ENCODE measurements around the gene ROS1. TPM values are rescaled to one million over a fixed set of nuclear protein-coding genes. Genes with fewer than 3 reads are reported as not detected.
"Not testable (repeated sequence)": the region's sequence is repeated elsewhere in the genome, so short reads cannot be mapped to it uniquely, and the experiment has no call there.

Gene ROS1
- not detected for total RNA-seq

DNA sequence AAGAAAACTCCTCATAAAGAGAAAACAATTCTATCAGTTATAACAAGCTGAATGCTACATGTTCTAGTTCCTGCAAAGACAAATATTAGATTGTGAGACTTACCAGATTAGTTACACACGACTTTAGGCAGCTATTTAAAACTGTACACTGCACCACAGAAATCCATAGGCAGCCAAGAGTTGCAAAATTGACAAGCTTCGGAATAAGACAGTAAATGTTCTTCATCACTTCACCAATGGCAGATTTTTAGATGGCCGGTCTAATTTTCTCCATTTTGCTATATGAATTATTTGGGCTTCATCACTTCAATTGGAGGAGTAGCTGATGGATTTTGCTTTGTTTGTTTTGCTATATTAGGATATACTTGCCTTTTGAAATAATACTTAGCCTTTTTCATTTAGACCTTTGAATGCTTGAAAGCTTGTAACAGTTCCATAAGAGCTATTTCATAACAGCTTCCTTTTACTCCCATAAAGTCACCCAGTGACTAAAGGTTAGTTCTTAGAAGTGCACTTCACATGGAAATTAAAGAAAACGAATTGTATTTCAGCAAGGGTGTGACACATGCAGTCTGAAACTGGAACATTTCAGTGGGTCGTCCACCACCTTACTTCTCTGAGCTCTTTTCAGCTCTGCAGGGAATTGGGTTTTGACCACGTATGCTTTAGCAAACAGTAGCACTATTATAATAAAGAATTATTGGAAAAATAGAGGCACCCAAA lies at the start of gene ROS1:
ROS1 (minus strand) TSS at position 512 of the 723 bp plus-strand sequence; CDS start at position 226, 286 bp downstream.
- H3K36me3 Mint-ChIP-seq (ENCODE audit: insufficient read depth in 2 of 2), result no peaks in the 10 kb centered on the region
- no peaks in the 10 kb centered on the region for H3K9me3 Mint-ChIP-seq
- H3K27ac Mint-ChIP-seq, result no peak within 1 kb of the TSS

DNA sequence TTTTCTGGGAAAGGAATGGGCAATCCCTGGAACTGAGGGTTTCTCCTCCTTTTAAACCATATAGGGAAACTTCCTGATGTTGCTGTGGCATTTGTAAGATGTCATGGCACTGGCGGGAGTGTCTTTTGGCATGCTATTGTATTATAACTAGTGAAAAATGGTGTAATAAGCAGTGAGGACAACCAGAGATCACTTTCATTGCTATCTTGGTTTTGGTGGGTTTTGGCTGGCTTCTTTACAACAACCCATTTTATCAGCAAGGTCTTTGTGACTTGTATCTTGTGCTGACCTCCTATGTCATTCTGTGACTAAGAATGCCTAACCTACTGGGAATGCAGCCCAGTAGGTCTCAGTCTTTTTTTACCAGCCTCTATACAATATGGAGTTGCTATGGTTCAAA lies 47.7 kb upstream of the ROS1 start:
- ATAC-seq (replicated peaks in 1 of 2) (no peak), DNase-seq (no peak)
- H3K9me3 Mint-ChIP-seq, result no peaks in the 10 kb centered on the region
- H3K27me3 Mint-ChIP-seq (ENCODE audit: low read depth), result peaks cover 45% of the 10 kb centered on the region
- H3K27ac Mint-ChIP-seq, result no peak overlapping the region
- peaks cover 4% of the 10 kb centered on the region for H3K4me1 Mint-ChIP-seq (ENCODE audit: low read depth)
- H3K4me3 Mint-ChIP-seq, result no peak overlapping the region
- H3K36me3 Mint-ChIP-seq (ENCODE audit: insufficient read depth in 2 of 2), result no peaks in the 10 kb centered on the region

More for the DNA sequence above, at the start of gene ROS1:
- no peak for ATAC-seq (replicated peaks in 1 of 2)
- peaks cover 36% of the 10 kb centered on the region for H3K27me3 Mint-ChIP-seq (ENCODE audit: low read depth)
- H3K4me1 Mint-ChIP-seq (ENCODE audit: low read depth), result no peaks in the 10 kb centered on the region
- no peak for DNase-seq
- H3K4me3 Mint-ChIP-seq, result no peak within 1 kb of the TSS

DNA sequence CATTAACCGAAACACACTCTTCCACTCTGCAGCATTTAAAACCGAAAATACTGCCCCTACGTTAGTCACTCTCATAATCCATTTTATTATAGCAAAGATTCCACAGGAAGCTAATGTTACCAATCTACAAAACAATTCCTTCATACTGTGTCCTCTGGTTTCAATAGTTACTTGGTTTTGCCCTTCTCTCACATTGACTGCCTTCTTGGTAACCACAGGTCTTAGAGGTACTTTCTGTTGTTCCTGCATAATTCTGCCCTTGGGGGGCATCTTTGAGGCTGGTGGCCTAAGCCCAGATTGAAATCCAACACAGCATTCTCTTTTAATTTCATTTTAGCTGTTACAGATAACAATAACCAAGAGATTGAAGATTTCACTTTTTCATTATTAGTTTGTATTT lies 46.9 kb upstream of the ROS1 start:
- ATAC-seq (replicated peaks in 1 of 2) (no peak), DNase-seq (no peak)
- no peak overlapping the region for H3K4me3 Mint-ChIP-seq
- peaks cover 45% of the 10 kb centered on the region for H3K27me3 Mint-ChIP-seq (ENCODE audit: low read depth)
- H3K9me3 Mint-ChIP-seq, result no peaks in the 10 kb centered on the region
- no peak overlapping the region for H3K27ac Mint-ChIP-seq
- H3K36me3 Mint-ChIP-seq (ENCODE audit: insufficient read depth in 2 of 2), result no peaks in the 10 kb centered on the region
- H3K4me1 Mint-ChIP-seq (ENCODE audit: low read depth), result peaks cover 4% of the 10 kb centered on the region

DNA sequence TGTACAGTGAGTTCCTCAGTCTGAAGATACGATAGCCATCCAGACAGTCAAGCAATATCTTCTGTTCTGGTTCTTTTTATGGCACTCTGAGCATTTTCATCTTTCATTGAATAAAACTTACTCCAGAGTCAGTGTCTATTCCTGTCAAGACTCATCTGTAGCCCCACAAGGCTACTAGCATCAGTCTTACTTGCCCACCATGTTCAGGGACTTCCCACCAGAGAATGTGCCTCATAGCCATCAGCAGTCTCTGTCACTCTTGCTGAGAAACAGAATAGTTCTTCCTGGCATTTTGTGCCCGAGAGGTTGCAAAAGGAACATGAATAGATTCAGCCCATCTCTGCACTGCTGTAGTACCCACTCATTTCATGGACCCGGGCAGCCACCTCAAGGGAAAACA lies 44.0 kb upstream of the ROS1 start:
- peaks cover 16% of the 10 kb centered on the region for H3K4me1 Mint-ChIP-seq (ENCODE audit: low read depth)
- H3K27me3 Mint-ChIP-seq (ENCODE audit: low read depth), result peaks cover 51% of the 10 kb centered on the region
- no peak for DNase-seq
- no peak overlapping the region for H3K4me3 Mint-ChIP-seq
- no peaks in the 10 kb centered on the region for H3K9me3 Mint-ChIP-seq
- H3K27ac Mint-ChIP-seq, result no peak overlapping the region
- no peaks in the 10 kb centered on the region for H3K36me3 Mint-ChIP-seq (ENCODE audit: insufficient read depth in 2 of 2)
- no peak for ATAC-seq (replicated peaks in 1 of 2)

DNA sequence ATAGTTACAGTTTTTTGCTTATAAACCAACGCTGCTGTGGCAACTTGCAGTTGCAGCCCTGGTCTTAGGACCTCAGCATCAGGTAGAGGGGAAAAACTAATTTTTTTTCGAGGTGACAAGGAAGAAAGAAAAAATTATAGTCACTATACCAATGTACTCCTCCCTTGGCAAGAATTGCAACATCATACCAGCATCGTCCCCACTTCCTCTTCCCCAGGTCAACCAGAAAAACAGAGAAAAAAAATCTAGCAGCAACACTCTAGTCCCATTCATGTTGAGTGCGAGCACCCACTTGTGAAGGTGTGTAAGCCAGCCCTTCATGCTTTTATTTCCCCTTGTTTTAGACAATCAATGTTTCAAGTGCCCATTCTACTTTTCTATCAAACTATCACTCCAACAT lies 43.6 kb upstream of the ROS1 start:
- Mint-ChIP-seq H3K4me3 (no peak overlapping the region), H3K36me3 (ENCODE audit: insufficient read depth in 2 of 2) (no peaks in the 10 kb centered on the region), H3K9me3 (no peaks in the 10 kb centered on the region), H3K27me3 (ENCODE audit: low read depth) (peaks cover 51% of the 10 kb centered on the region), H3K27ac (no peak overlapping the region), H3K4me1 (ENCODE audit: low read depth) (peaks cover 20% of the 10 kb centered on the region)
- no peak for DNase-seq
- ATAC-seq (replicated peaks in 1 of 2), result no peak

DNA sequence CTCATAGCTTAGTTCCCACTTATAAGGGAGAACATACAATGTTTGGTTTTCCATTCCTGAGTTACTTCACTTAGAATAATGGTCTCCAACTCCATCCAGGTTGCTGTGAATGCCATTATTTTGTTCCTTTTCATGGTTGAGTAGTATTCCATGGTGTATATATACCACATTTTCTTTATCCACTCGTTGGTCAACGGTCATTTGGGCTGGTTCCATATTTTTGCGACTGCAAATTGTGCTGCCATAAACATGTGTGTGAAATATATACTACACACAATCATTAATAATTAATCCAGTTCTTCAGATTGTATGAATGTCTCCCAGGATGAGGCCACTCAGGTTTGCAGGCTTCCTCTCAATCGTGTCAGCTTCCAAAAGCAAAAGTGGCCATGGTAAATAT lies 42.8 kb upstream of the ROS1 start:
- not testable (repeated sequence) for H3K9me3 Mint-ChIP-seq; DNase-seq; H3K4me3 Mint-ChIP-seq; ATAC-seq (replicated peaks in 1 of 2); H3K27ac Mint-ChIP-seq; H3K36me3 Mint-ChIP-seq (ENCODE audit: insufficient read depth in 2 of 2)
- H3K27me3 Mint-ChIP-seq (ENCODE audit: low read depth), result peaks cover 45% of the 10 kb centered on the region
- H3K4me1 Mint-ChIP-seq (ENCODE audit: low read depth), result peaks cover 29% of the 10 kb centered on the region

DNA sequence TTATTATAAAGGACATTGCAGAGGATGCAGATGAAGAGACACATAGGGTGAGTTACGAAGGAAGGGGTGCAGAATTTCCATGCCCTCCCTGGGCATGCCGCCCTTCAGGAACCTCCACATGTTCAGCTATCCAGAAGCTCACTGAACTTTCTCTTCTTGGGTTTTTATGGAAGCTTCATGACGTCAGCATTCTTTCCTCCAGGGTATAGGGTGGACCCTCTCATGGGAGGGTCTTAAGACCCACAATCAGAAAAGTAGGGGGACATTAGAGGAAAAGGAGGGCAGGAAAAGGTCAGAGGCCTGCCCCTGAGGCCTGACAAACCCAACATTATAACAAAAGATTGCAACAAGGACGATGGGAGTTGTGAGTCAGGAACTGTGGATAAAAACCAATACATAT lies 42.1 kb upstream of the ROS1 start:
- no peak for ATAC-seq (replicated peaks in 1 of 2)
- peaks cover 32% of the 10 kb centered on the region for H3K4me1 Mint-ChIP-seq (ENCODE audit: low read depth)
- no peaks in the 10 kb centered on the region for H3K36me3 Mint-ChIP-seq (ENCODE audit: insufficient read depth in 2 of 2)
- no peak for DNase-seq
- H3K27ac Mint-ChIP-seq, result no peak overlapping the region
- no peaks in the 10 kb centered on the region for H3K9me3 Mint-ChIP-seq
- H3K4me3 Mint-ChIP-seq, result no peak overlapping the region
- peaks cover 43% of the 10 kb centered on the region for H3K27me3 Mint-ChIP-seq (ENCODE audit: low read depth)

DNA sequence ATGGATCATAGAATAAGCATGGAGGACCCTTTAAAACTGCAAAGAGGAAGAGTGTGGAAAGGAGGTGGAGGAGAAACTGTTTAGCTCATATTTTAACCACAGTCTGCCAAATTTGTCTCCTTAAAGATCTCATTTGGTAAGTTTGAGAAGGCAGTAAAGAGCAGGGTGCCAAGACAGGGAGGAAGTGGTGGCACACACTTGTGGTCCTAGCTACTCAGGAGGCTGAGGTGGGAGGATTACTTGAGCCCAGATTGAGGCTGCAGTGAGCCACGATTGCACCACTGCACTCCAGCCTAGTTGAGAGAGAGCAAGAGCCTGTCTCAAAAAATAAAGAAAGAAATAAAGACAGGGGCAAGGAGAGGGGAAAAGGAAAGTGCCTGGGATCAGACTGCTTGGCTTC lies 39.9 kb upstream of the ROS1 start:
- H3K9me3 Mint-ChIP-seq, result no peaks in the 10 kb centered on the region
- peaks cover 41% of the 10 kb centered on the region for H3K27me3 Mint-ChIP-seq (ENCODE audit: low read depth)
- peaks cover 27% of the 10 kb centered on the region for H3K4me1 Mint-ChIP-seq (ENCODE audit: low read depth)
- no peak overlapping the region for H3K4me3 Mint-ChIP-seq
- no peaks in the 10 kb centered on the region for H3K36me3 Mint-ChIP-seq (ENCODE audit: insufficient read depth in 2 of 2)
- no peak overlapping the region for H3K27ac Mint-ChIP-seq
- DNase-seq (peak in 1 of 2 donors; percentile 9), ATAC-seq (replicated peaks in 1 of 2) (peak in 1 of 2 donors; percentile 18)

DNA sequence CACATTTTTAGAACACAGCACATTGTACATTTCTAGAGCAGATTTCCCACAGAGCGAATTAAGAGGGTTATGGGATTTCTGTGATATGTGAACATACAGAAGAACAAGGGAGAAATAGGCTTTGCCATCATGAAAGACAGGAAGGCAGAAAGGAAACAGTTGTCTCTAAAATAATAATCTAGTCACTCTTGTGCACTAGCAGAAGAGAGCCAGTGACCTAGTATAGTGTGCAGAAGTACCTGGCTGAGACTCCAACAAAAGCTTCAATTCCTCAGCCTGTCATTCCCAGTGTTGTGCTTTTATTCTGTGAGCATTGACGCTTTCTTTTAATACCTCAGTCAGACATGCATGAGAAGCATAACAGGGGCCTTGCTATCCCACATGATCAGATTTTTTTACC lies 39.0 kb upstream of the ROS1 start:
- Mint-ChIP-seq H3K36me3 (ENCODE audit: insufficient read depth in 2 of 2) (no peaks in the 10 kb centered on the region), H3K9me3 (no peaks in the 10 kb centered on the region), H3K4me3 (no peak overlapping the region), H3K27me3 (ENCODE audit: low read depth) (peaks cover 33% of the 10 kb centered on the region), H3K4me1 (ENCODE audit: low read depth) (peaks cover 29% of the 10 kb centered on the region), H3K27ac (no peak overlapping the region)
- DNase-seq (no peak), ATAC-seq (replicated peaks in 1 of 2) (peak in 1 of 2 donors; percentile 22)

DNA sequence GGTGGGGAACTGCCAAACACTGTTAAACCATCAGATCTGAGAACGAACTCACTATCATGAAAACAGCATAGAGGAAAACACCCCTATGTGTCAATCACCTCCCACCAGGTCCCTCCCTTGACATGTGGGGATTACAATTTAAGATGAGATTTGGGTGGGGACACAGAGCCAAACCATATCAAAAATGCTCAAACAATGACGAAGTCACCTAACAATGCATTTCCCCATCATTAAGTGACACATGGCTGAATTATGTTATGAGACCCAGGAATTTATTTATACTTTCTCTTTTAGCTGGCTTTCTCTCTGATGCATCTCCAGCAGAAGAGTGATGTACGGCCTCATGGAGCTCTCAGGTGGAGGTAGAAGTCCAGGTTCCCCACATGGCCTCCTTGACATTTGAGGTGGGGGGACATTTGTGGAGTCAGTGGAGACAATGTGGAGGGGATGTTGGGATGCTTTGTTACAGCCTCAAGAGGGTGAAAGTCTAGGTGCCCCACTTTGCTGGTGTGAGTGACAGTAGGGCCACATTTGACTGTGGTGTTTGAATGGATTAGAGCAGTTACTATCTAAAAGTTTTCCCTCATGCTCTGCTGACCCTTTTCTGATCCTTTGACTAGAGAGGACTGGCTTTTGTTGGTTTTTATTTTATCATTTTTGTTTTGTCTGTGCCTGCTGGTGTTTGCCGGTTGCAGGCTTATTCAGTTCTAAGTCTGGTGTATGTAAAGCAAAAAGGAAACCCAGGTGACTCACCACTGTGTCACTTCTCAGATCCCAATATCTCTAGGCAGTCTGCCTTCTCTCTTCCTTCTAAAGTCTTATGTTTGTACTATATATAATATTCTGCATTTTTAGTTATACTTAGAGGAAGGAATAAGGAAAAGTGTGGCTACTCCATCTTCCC lies 38.3 kb upstream of the ROS1 start:
- peaks cover 31% of the 10 kb centered on the region for H3K27me3 Mint-ChIP-seq (ENCODE audit: low read depth)
- no peaks in the 10 kb centered on the region for H3K36me3 Mint-ChIP-seq (ENCODE audit: insufficient read depth in 2 of 2)
- H3K27ac Mint-ChIP-seq, result no peak overlapping the region
- DNase-seq (peak; percentile 39 to 40), ATAC-seq (replicated peaks in 1 of 2) (peak; percentile 96 to 98)
- H3K4me1 Mint-ChIP-seq (ENCODE audit: low read depth), result peaks cover 32% of the 10 kb centered on the region
- H3K4me3 Mint-ChIP-seq, result peak overlapping the region; percentile 68 to 73
- no peaks in the 10 kb centered on the region for H3K9me3 Mint-ChIP-seq

DNA sequence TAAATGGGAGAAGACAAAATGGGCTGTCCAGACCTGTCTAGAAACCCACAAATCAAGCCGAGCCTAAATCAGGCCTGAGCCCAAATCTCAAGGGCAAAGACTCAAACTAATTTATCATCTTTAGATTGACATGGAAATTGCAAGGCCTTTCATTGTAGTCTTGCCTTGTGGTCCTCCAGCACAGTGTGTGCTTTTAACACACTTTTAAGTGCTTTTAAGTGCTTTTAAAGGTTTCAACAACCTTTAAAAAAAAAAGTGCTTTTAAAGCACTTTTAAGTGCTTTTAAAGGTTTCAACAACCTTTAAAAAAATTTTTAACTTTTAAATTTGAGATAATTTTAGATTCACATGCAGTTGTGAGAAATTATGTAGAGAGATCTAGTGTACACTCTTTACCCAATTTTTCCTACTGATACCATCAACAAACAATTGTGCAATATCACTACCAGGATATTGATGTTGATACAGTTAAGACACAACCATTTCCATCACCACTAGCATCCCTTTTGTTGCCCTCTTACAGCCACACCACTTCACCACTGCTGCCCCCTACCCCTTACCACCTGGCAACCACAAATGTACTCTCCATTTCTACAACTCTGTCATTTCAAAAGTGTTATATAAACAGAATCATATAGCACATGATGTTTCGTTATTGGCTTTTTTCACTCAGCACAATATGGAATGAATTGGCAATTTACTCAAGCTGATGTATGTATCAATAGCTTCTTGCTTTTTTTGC lies 33.6 kb upstream of the ROS1 start:
- no peak for ATAC-seq (replicated peaks in 1 of 2)

DNA sequence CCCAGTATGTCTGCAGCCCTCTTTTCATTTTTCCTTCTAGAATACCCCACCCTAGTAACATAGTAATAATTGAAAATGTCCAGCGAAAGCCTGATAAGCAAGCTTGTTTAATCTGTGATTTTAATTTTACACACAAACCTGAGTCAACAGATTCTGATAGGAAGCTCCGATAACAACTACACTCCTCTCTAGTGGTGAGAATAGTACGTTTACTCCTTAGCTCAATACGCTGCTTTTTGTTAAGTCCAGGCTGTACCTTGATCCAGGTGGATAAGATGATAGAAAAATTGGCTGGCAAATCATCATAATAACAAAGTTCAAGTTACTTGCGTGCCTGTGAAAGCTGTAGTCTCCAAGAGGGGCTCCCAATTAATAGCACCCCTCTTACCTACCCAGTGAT lies 31.3 kb upstream of the ROS1 start:
- Mint-ChIP-seq H3K9me3 (no peaks in the 10 kb centered on the region), H3K36me3 (ENCODE audit: insufficient read depth in 2 of 2) (no peaks in the 10 kb centered on the region), H3K27ac (no peak overlapping the region), H3K27me3 (ENCODE audit: low read depth) (peaks cover 7% of the 10 kb centered on the region), H3K4me3 (no peak overlapping the region), H3K4me1 (ENCODE audit: low read depth) (peaks cover 5% of the 10 kb centered on the region)
- ATAC-seq (replicated peaks in 1 of 2) (no peak), DNase-seq (no peak)

More for the DNA sequence above, 33.6 kb upstream of the ROS1 start:
- Mint-ChIP-seq H3K27me3 (ENCODE audit: low read depth) (peaks cover 7% of the 10 kb centered on the region), H3K36me3 (ENCODE audit: insufficient read depth in 2 of 2) (no peaks in the 10 kb centered on the region), H3K4me3 (no peak overlapping the region), H3K4me1 (ENCODE audit: low read depth) (peaks cover 16% of the 10 kb centered on the region), H3K27ac (no peak overlapping the region), H3K9me3 (no peaks in the 10 kb centered on the region)
- DNase-seq, result peak in 1 of 2 donors; percentile 12

DNA sequence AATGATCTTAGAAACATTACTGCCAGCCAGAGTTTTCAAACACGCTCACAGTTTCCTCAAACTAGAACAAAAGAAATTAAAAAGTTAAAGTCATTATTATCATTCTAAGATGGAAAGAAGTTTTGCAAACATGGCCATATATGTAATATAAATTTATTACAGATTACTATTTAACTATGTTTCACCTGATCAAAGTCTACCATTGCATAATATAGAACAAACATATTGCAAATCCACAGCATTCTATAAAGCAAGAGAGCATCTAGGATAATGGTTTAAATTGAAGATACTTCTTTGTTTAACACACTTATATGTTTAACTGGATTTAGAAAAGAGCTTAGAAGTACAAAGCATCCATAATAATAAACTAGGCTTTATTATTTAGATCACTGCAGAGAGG lies 30.5 kb upstream of the ROS1 start:
- no peak overlapping the region for H3K27ac Mint-ChIP-seq
- H3K27me3 Mint-ChIP-seq (ENCODE audit: low read depth), result peaks cover 8% of the 10 kb centered on the region
- H3K9me3 Mint-ChIP-seq, result no peaks in the 10 kb centered on the region
- ATAC-seq (replicated peaks in 1 of 2), result no peak
- no peak overlapping the region for H3K4me3 Mint-ChIP-seq
- H3K36me3 Mint-ChIP-seq (ENCODE audit: insufficient read depth in 2 of 2), result no peaks in the 10 kb centered on the region
- peaks cover 5% of the 10 kb centered on the region for H3K4me1 Mint-ChIP-seq (ENCODE audit: low read depth)
- DNase-seq, result no peak
